ENCODE results near the gene PLXNB3.
A peak's percentile ranks its signal among the peaks of the same experiment; 100 is the strongest.
"Not testable (repeated sequence)": the region's sequence is repeated elsewhere in the genome, so short reads cannot be mapped to it uniquely, and the experiment has no call there.

The PLXNB3 gene

GRCh38 chrX:153763989-153764755 lies at the start of gene PLXNB3:
PLXNB3 (plus strand) TSS chrX:153764249; CDS start chrX:153765536, 1,287 bp downstream.
- DNase-seq = peak; percentile 65 to 72

GRCh38 chrX:153714256-153714655 lies 49.8 kb upstream of the PLXNB3 start:
- DNase-seq = no peak

- no peak for DNase-seq
These were observed 46.6 kb upstream of the PLXNB3 start for GRCh38 chrX:153717445-153717844.

- DNase-seq = no peak
These were observed 44.8 kb upstream of the PLXNB3 start for GRCh38 chrX:153719238-153719637.

- no peak for DNase-seq
These were observed 44.3 kb upstream of the PLXNB3 start for GRCh38 chrX:153719701-153720100.

- DNase-seq = no peak
These were observed 41.2 kb upstream of the PLXNB3 start for GRCh38 chrX:153722704-153723350.

- peak in 1 of 2 experiments; percentile 21 for DNase-seq
These were observed 40.4 kb upstream of the PLXNB3 start for GRCh38 chrX:153723351-153724251.

GRCh38 chrX:153724252-153725038 lies 39.6 kb upstream of the PLXNB3 start, which contains the start of the genes ABCD1 and BCAP31:
ABCD1 (plus strand) TSS chrX:153724856; CDS start chrX:153725267, 411 bp downstream.
BCAP31 (minus strand) TSS chrX:153724387; CDS start chrX:153723244, 1,143 bp downstream.
- peak; percentile 72 to 80 for DNase-seq

- DNase-seq = no peak
These were observed 38.8 kb upstream of the PLXNB3 start for GRCh38 chrX:153725039-153725831.

GRCh38 chrX:153725832-153726285 lies 38.2 kb upstream of the PLXNB3 start:
- no peak for DNase-seq

- no peak for DNase-seq
These were observed 37.5 kb upstream of the PLXNB3 start for GRCh38 chrX:153726286-153727122.

GRCh38 chrX:153727123-153727931 lies 36.7 kb upstream of the PLXNB3 start:
- DNase-seq = peak; percentile 10 to 45

GRCh38 chrX:153728095-153728494 lies 36.0 kb upstream of the PLXNB3 start:
- no peak for DNase-seq

GRCh38 chrX:153728951-153729631 lies 35.0 kb upstream of the PLXNB3 start:
- DNase-seq = no peak

GRCh38 chrX:153730115-153730514 lies 33.9 kb upstream of the PLXNB3 start:
- DNase-seq = not testable (repeated sequence)

- no peak for DNase-seq
These were observed 32.8 kb upstream of the PLXNB3 start for GRCh38 chrX:153731117-153731844.

- no peak for DNase-seq
These were observed 32.2 kb upstream of the PLXNB3 start for GRCh38 chrX:153731845-153732215.

GRCh38 chrX:153732401-153732800 lies 31.6 kb upstream of the PLXNB3 start:
- no peak for DNase-seq
